ENCODE data around the gene ZNF438.
"Not testable (repeated sequence)": the region's sequence is repeated elsewhere in the genome, so short reads cannot be mapped to it uniquely, and the experiment has no call there.

Gene ZNF438

GRCh38 chr10:31041011-31041410, 9.3 kb upstream of the ZNF438 start:
- DNase-seq, result no peak

GRCh38 chr10:31039006-31039405, 7.3 kb upstream of the ZNF438 start:
- not testable (repeated sequence) for DNase-seq

- DNase-seq, result no peak
Observed at GRCh38 chr10:31037749-31038148, 6.1 kb upstream of the ZNF438 start.

GRCh38 chr10:31036209-31036608, 4.5 kb upstream of the ZNF438 start:
- DNase-seq, result no peak

- no peak for DNase-seq
Observed at GRCh38 chr10:31035266-31035798, 3.7 kb upstream of the ZNF438 start.

GRCh38 chr10:31034098-31034909, 2.6 kb upstream of the ZNF438 start:
- DNase-seq, result no peak

GRCh38 chr10:31033147-31033546, 1.5 kb upstream of the ZNF438 start:
- DNase-seq, result no peak

- DNase-seq, result peak; percentile 49
Observed at GRCh38 chr10:31032258-31033132, 830 bp upstream of the ZNF438 start.

GRCh38 chr10:31031205-31031557, 484 bp downstream of the ZNF438 start:
- DNase-seq, result no peak

- no peak for DNase-seq
Observed at GRCh38 chr10:31030800-31031199, 865 bp downstream of the ZNF438 start.

GRCh38 chr10:31030260-31030659, 1.4 kb downstream of the ZNF438 start:
- DNase-seq, result no peak

- DNase-seq, result no peak
Observed at GRCh38 chr10:31028081-31028480, 3.6 kb downstream of the ZNF438 start.

- DNase-seq, result not testable (repeated sequence)
Observed at GRCh38 chr10:31026279-31026678, 5.4 kb downstream of the ZNF438 start.

GRCh38 chr10:31025142-31025541, 6.5 kb downstream of the ZNF438 start:
- no peak for DNase-seq

- no peak for DNase-seq
Observed at GRCh38 chr10:31023558-31023957, 8.1 kb downstream of the ZNF438 start.

GRCh38 chr10:31020209-31020608, 11.5 kb downstream of the ZNF438 start:
- DNase-seq, result no peak

GRCh38 chr10:31018962-31019361, 12.7 kb downstream of the ZNF438 start:
- no peak for DNase-seq

GRCh38 chr10:31018356-31018750, 13.3 kb downstream of the ZNF438 start:
- no peak for DNase-seq

- DNase-seq, result no peak
Observed at GRCh38 chr10:31017534-31018355, 13.9 kb downstream of the ZNF438 start.

- no peak for DNase-seq
Observed at GRCh38 chr10:31014161-31014875, 17.3 kb downstream of the ZNF438 start.

GRCh38 chr10:31013331-31013730, 18.3 kb downstream of the ZNF438 start:
- no peak for DNase-seq

- DNase-seq, result no peak
Observed at GRCh38 chr10:31011665-31012022, 20.0 kb downstream of the ZNF438 start.

Data from NCI-H1105 treated with DMSO at 0.1 percent for 48 hours (cell line).